Endothelial cell (in vitro differentiated cells): ENCODE results near the gene TNFSF8. TPM values are rescaled to one million over a fixed set of nuclear protein-coding genes. Genes with fewer than 3 reads are reported as not detected.

ENCODE experiments used
- DNase-seq: peaks from one replicate; pipeline ENCODE4 v3.0.0; 2021; ENCODE audit warnings: low spot score
- H3K27ac Mint-ChIP-seq: one replicate; pipeline ENCODE4 v1.8.0; 2021; ENCODE audit warnings: mixed read lengths, inconsistent platforms; ENCODE audit not compliant: unreplicated experiment
- H3K27me3 Mint-ChIP-seq: one replicate; pipeline ENCODE4 v1.8.0; 2021; ENCODE audit warnings: mild to moderate bottlenecking, moderate library complexity, mixed read lengths, inconsistent platforms; ENCODE audit not compliant: unreplicated experiment
- H3K36me3 Mint-ChIP-seq: one replicate; pipeline ENCODE4 v1.8.0; 2021; ENCODE audit warnings: mild to moderate bottlenecking, low read depth, mixed read lengths, inconsistent platforms; ENCODE audit not compliant: unreplicated experiment
- H3K4me1 Mint-ChIP-seq: one replicate; pipeline ENCODE4 v1.8.0; 2021; ENCODE audit warnings: mild to moderate bottlenecking, mixed read lengths, inconsistent platforms; ENCODE audit not compliant: unreplicated experiment
- H3K4me3 Mint-ChIP-seq: one replicate; pipeline ENCODE4 v1.8.0; 2021; ENCODE audit warnings: mild to moderate bottlenecking, mixed read lengths, inconsistent platforms; ENCODE audit not compliant: unreplicated experiment
- H3K9me3 Mint-ChIP-seq: one replicate; pipeline ENCODE4 v1.8.0; 2021; ENCODE audit warnings: mixed read lengths, inconsistent platforms; ENCODE audit not compliant: unreplicated experiment
- CTCF ChIP-seq: fragments of 200-600 bp; sonication (generic); IDR thresholded peaks from one replicate; pipeline ENCODE4 v1.5.0; 2021; ENCODE audit warnings: antibody characterized with exemption; ENCODE audit not compliant: unreplicated experiment
- total RNA-seq: library from RNA; stranded (reverse); fragmentation: NEBNext Ultra II Directional; extraction: Animal tissue kit (Norgen Biotek cat#: 25700); gene quantifications from one replicate; pipeline ENCODE4 v1.2.1, GENCODE V29; 2021; ENCODE audit not compliant: unreplicated experiment

The TNFSF8 gene
- total RNA-seq, 1 donor from 2014 or later, result not detected

GRCh38 chr9:114861922-114862605 lies 68.3 kb downstream of the TNFSF8 start:
- Mint-ChIP-seq H3K27ac (no peak overlapping the region), H3K4me3 (no peak overlapping the region), H3K36me3 (no peaks in the 10 kb centered on the region), H3K27me3 (no peaks in the 10 kb centered on the region), H3K9me3 (no peaks in the 10 kb centered on the region), H3K4me1 (peaks cover 3% of the 10 kb centered on the region)
- DNase-seq, result no peak
- no peak for TF ChIP-seq CTCF

- Mint-ChIP-seq H3K4me3 (no peak overlapping the region), H3K27ac (no peak overlapping the region), H3K9me3 (no peaks in the 10 kb centered on the region)
Observed at GRCh38 chr9:114861273-114861672, 69.1 kb downstream of the TNFSF8 start.

GRCh38 chr9:114860187-114860586 lies 70.2 kb downstream of the TNFSF8 start:
- Mint-ChIP-seq H3K36me3 (no peaks in the 10 kb centered on the region), H3K4me3 (no peak overlapping the region)

More at GRCh38 chr9:114861273-114861672, 69.1 kb downstream of the TNFSF8 start:
- DNase-seq, result no peak
- no peak for TF ChIP-seq CTCF
- Mint-ChIP-seq H3K27me3 (no peaks in the 10 kb centered on the region), H3K4me1 (peaks cover 3% of the 10 kb centered on the region), H3K36me3 (no peaks in the 10 kb centered on the region)

GRCh38 chr9:114856942-114857315 lies 73.5 kb downstream of the TNFSF8 start:
- no peaks in the 10 kb centered on the region for H3K27me3 Mint-ChIP-seq
- no peak overlapping the region for H3K27ac Mint-ChIP-seq
- no peaks in the 10 kb centered on the region for H3K9me3 Mint-ChIP-seq
- no peak for DNase-seq
- TF ChIP-seq CTCF, result no peak
- H3K4me3 Mint-ChIP-seq, result no peak overlapping the region
- no peaks in the 10 kb centered on the region for H3K36me3 Mint-ChIP-seq
- peaks cover 2% of the 10 kb centered on the region for H3K4me1 Mint-ChIP-seq

More at GRCh38 chr9:114860187-114860586, 70.2 kb downstream of the TNFSF8 start:
- H3K27me3 Mint-ChIP-seq, result no peaks in the 10 kb centered on the region
- no peak overlapping the region for H3K27ac Mint-ChIP-seq
- DNase-seq, result no peak
- no peak for TF ChIP-seq CTCF
- H3K4me1 Mint-ChIP-seq, result peaks cover 3% of the 10 kb centered on the region
- H3K9me3 Mint-ChIP-seq, result no peaks in the 10 kb centered on the region

GRCh38 chr9:114856215-114856941 lies 74.0 kb downstream of the TNFSF8 start:
- no peak for DNase-seq
- Mint-ChIP-seq H3K27me3 (no peaks in the 10 kb centered on the region), H3K9me3 (no peaks in the 10 kb centered on the region), H3K4me3 (no peak overlapping the region), H3K36me3 (no peaks in the 10 kb centered on the region), H3K27ac (no peak overlapping the region), H3K4me1 (peaks cover 1% of the 10 kb centered on the region)
- no peak for TF ChIP-seq CTCF
